Spleen (tissue), 7 donors: ENCODE measurements around the gene SPACDR.

Experiments used
- CTCF ChIP-seq, 11 experiments: fragments of 200-600 bp in 7 of 11; fragments of 450-650 bp in 4 of 11; sonication (generic) in 4 of 11; IDR thresholded peaks in 8 of 11; conservative IDR thresholded peaks in 3 of 11; 1 replicate in 7 of 11; 2 replicates in 4 of 11; pipeline versions ENCODE4 v1.4.0 to v1.8.0; 2016 to 2021; ENCODE audit warnings: antibody characterized with exemption in 11 of 11, inconsistent platforms in 4 of 11, mild to moderate bottlenecking in 1 of 11
- POLR2A ChIP-seq, 3 donors: fragments of 450-650 bp; IDR thresholded peaks; one replicate each; pipeline ENCODE4 v1.5.1; 2017; ENCODE audit warnings: antibody characterized with exemption in 3 of 3, mild to moderate bottlenecking in 1 of 3
- POLR2AphosphoS5 ChIP-seq, 3 donors: sonication (generic); formaldehyde crosslinking; IDR thresholded peaks; one replicate each; pipeline ENCODE4 v1.5.1; 2017; ENCODE audit warnings: antibody characterized with exemption in 3 of 3
- donor health status: DM: no; HTN: no; CAD: no; lungs with moderate emphysema.
- donor health status: DM: no; HTN: no; CAD: no.
- donor health status: DM: no; HTN: no; CAD: no.

- peak in 10 of 11 experiments; percentile 15 to 75 (median 56) for TF ChIP-seq CTCF (IDR thresholded peaks at IDR 0.05 in 8 of 11, conservative IDR thresholded peaks at IDR 0.05 in 3 of 11)
- no peak for TF ChIP-seq POLR2A (IDR thresholded peaks at IDR 0.05)
- TF ChIP-seq POLR2AphosphoS5 (IDR thresholded peaks at IDR 0.05) = peak; percentile 64 to 83 (median 76)
Observed at GRCh38 chr7:100465702-100466311, 1.7 kb upstream of the SPACDR start.
